ENCODE data around the gene FOXL2.

The FOXL2 gene

DNA sequence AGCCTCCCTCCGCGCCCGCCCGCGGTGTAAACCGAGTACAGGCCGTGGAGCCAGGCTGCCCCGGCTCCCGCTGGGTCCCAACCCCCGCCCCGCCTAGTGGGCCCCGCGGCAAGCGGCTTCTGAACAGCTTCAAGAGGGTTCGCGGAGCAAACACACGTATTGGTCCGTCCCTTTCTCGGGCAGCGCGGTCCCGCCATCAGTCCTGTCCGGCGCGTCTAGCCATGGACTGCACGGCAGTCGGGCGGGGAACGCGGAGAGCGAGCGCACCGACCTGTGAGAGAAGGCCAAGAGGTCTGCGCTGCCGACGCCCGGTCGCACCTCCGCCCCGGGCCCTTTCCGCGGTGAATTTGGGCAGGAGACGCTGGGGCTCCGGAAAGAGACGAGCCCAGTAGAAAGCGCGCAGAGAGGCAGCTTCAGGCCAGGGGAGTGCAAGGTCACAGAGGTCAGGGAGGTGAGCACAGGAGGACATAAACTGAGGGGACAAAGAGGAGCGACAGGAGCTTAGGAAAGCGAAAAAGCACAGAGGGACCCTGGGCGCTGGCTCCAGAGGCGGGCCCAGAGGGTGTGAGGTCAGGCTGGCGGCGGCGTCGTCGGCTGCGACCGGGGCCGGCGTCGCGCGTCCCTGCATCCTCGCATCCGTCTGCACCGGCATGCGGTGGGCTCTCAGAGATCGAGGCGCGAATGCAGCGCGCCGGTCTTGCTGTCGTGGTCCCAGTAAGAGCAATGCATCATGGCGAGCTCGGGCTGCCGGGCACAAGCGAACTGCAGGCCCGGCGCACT, 1.8 kb downstream of the FOXL2 start:
- no peak for DNase-seq

DNA sequence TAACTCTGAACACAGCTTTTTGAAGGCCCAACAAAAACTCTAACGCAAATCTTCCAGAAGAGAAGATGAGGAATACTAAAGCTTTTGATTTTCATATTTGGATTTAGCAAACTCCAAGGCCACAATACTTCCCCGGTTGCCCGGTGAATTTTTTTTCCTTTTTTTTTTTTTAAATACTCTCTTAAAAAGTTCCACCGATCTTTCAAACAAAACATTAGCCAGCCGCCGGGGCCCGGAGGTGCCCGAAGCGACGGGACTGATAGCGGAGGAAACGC, 2.3 kb downstream of the FOXL2 start:
- DNase-seq = no peak

DNA sequence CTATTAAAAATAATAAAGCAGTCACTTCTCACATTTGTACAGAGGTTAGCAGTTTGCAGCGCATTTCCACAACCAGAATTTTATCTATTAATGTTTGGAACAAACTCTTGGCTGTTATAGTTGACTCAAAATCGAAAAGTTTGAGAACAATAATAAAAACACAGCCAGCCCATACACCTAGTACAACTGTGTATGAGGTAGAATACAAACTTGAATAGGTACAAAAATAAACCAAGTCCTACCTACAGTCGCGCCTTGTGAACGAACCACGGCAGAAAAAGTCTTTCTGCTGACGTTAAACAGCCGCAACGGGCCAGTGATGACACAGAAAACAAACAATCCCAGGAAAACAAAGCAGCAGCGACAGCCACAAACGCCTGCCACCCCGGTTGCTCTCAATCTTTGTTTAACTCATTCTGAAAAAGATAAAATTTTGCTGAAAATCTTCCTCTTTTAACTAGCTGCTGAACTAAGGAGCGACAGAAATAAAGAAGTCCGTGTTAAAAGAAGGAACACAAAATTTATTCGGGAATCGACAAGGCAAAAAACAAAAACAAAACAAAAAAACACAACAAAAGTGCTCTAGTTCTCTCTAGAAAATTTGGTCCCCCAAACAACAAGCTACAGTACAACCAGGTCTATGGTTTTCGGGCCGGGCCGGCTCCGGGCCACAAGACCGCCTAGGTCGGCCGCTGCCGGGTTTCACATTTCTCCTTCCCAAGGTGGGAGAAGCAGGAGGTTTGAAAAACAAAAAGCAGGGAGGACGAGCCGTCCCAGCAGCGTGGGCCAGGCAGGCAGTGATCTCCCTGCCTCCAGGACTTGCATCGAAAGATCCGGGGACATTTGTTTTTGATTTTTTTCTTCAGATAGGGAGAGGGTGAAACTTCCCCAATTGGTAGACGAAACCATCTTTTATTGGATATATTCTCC, 2.9 kb downstream of the FOXL2 start:
- DNase-seq = no peak

DNA sequence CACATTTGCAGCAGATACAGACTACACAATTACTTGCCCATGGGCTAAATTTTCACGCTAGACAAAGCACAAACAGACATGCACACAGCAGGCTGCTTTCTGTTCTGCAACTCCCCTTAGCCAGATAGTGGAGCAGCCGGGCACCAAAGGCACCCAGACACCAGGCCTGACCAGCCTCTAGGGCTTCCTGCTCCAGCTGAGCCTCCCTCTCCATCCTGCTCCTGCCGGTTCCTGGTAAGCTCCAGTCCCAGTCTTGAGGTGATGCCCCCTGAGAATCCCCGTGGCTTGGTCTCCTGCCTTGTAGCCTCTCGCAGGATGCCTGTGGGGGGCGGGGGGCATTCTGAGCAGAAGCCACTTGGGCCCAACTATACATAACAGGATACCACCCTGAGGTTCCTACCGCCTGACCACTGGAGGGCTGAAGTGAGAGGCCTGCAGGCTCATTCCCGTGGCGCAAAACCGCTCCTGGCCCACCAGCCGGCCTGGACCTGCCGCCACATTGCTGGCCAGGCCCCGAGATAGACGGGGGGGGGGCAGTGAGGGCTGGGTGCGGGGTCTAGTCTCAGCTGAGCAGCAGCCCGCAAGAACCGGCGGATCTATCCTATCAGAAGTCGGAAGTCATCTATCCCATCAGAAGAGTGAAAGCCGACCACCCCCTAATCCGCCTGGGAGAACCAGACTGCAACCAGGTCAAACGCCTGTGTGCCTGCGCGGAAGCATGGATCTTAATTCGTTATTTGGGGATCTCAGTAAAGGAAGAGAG, 3.9 kb downstream of the FOXL2 start:
- no peak for DNase-seq

DNA sequence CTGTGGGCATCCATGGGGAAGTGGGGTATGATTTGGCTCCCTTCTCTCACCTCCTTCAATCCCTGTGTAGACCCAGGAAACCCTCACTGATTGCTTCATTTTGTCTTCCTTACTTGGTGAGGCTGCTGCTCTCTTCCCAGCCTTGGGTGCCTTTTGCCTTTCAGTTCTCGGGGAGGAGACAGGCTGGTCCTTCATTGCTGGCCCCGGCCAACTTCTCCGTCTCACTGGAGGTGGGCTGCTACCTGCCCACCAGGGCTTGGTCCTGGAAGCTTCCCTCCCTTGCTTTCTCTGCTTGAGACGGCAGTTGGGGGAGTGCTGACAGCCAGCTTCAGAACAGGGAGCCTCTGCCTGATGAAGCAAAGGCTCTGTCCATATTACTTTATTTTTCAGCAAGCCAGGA, 4.7 kb downstream of the FOXL2 start:
- no peak for DNase-seq

DNA sequence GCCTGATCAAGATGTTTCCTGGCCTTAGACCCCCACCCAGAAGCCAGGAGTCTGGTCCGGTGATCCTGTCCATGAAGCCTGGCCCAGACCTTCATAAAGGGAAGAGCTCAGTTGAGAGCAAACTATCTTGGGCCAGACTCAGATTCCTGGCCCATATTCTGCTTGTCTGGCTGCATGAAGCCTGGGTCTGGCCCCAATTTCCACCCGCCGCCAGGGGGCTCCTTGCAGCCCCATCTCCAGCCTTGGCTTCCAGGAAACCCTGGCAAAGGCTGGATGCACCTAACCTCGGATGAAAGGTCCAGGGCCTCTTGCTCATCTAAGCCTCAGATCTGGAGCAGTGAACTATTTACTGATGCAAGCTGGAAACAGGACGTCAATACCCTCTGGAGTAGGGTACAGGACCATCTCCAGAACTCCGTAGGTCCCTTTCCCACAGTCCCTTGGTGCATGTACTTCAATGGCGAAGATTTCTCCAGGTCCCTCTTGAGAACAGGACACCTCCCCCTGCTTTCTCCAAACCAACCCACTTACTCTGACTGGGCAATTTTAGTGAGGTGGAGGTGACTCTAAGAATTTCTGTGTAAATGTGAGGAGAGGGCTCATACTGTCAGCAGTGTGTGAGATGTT, 5.6 kb downstream of the FOXL2 start:
- no peak for DNase-seq

DNA sequence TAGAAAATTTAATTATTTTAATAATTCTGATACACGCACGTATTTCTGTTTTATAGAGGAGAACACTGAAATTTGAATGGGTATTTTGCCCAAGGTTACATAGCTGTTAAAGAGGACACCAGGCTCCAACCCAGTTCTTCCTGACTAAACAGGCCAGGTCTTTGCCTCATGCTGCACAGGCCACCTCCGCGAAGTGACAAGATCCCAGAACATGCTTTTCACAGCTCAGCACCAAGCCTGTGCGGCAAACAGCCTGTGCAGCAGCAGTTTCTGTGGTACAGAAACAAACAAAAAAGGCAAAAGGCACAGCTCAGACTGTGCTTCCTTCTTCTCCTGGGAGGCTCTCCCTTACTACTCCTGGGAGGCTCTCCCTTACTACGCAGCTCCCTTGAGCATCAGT, 6.5 kb downstream of the FOXL2 start:
- no peak for DNase-seq

DNA sequence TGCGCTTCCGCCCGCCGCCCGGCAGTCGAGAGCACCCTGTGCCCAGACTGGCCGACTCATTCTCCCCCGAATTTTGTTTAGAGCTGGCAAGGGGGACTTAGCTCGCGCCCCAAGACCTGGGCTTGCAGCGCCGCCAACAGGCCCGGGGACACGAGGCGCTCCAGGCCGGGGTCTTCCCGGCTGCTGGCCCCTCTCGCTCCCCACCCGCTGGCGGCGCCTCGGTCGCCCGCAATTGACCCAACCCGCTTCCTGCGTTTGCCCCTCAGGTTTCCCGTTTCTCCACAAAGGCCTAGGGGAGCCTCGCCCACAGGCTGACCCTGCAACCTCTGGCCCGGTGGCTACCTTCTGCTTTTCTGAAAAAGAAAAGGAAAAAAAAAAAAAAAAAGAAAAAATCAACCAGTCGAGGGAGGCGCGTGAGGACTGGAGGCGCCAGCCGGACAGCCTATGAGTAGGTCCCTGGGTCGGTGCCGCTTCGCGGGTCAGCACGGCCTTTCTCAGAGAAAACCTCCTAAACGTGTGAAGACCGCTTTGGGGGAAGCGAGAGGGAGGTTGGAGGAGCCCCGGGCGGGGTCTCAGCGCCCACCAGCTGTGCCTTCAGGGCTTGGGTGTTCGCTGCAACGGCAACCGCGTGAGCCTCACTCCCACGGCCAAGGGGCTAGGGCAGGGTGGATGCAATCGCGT, 7.2 kb downstream of the FOXL2 start:
- DNase-seq = no peak

DNA sequence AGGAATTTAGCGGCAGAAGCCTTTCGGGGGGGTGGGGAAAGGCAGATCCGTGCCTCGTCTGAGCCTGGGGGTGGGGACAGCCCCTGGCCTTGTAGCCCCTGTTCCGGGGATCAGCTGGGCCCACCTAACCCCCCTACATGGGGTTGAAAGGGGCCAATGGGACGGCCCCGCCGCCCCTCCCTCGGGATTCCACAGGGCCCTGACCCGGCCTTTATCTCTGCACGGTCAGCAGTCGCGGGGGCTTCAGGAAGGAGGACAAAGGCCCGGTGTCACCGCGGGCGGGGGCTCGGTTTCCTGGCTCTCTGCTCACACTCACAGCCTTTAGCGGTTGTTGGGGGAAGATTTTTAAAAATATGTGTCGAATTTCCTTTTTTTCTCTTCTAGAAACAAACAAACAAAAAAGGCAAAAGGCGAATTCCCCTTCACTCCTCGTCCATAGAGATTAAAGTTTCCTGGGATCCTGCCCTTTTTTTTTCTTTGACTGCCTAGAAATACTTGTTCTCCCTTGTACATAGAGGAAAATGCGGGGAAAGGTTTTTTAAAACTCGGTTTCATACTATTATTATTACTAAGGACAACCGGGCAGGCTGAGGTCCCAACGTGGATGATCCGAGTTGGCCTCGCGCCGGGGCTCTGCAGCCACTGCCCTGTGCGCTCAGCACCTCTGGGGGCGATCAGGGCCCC, 7.9 kb downstream of the FOXL2 start:
- no peak for DNase-seq

DNA sequence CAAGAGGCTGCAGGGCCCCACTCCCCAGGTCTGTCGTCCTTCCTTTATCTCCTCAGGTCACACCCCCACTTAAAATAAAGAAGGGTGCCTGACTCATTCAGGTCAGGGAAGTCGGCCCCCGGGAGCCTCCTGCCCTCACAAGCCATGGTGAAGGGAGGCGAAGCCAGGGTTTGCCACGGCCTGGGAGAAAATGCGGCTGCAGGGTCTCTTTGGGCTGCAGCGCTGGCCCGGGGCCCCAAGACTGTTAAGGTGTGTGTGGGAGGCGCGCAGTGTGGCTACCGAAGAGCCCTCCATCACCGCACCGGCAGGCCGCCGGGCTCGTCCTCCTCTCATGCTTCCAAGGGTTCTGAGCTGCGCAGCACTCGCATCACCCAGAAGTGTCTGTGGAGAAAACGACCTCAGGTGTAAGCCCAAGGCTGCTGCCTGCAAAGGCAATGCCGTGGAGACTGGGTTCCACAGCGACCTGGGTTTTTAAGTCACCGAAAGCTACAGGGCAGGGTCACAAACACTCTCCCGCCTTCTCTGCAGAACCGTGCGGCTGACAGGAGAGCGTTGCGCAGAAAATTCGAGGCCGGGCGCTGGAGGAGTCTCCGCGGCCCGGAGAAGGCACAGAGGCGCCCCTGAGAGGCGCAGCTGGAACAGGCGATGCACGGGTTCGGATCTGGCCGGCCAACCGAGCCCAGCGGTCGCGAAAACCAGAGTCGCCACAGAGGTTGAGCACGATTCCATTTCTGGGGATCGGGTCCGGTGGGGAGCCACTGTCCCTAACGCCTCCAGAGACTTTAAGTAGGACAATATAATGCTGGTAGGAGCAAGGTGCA, 8.7 kb downstream of the FOXL2 start:
- DNase-seq = no peak

DNA sequence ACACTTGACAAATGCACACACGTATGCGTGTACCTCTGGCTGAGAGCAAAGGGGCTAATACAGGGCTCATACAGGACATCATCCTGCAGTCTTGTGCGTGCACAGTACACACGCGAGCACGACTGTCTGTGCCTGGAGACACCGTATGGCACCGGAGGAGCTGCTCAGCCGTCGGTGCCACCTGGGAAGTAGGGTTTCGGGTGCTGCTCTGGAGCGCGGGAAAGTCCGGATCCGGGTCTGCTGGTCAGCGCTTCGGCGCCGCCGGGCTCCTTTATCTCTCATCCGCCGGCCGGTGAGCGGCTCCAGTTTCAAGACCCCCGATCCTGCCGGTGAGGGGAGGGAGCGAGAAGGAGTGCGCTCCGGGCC, 9.3 kb downstream of the FOXL2 start:
- no peak for DNase-seq

DNA sequence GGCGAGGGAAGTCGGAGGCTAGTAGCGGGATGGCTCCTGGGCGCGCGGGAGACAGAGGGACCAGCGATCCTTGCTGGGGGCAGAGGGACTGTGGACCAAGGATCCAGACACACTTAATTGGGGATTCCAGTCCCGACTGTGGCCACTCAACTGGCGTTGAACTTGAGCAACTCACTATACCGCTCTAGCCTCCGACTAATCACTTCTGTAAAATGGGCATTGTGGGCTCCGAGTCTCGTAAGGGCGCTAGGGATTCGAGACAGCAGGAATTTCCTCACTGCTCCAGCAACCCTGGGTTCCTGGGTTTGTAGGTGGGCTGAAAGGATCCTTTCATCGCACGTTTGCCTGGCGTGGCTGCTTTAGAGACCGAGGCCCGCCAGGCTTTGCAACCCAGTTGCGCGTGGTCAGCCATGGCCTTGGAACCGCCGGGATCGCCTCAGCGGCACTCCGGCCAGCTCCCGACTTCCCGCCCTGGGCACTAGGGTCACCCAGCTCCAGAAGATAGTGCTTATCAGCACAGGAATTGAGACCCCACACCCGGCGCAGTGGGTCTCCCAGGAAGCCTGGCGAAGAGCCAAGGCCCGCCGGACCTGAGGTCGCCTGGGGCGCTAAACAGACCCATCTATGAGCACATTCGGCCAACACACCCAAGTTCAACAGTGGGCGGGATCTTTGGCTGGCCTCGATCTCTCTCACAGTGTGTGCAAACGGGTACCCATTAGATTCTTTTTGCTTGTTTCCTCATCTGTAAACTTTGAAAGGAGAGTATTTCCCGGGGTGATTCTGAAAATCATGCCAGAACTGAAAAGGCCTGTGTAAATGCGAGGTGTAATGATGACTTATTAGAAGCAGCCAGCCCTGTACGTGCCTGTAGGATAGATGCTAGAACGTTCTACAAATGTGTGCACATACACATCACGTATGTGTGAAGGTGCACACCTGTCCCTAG, 9.9 kb downstream of the FOXL2 start:
- no peak for DNase-seq

DNA sequence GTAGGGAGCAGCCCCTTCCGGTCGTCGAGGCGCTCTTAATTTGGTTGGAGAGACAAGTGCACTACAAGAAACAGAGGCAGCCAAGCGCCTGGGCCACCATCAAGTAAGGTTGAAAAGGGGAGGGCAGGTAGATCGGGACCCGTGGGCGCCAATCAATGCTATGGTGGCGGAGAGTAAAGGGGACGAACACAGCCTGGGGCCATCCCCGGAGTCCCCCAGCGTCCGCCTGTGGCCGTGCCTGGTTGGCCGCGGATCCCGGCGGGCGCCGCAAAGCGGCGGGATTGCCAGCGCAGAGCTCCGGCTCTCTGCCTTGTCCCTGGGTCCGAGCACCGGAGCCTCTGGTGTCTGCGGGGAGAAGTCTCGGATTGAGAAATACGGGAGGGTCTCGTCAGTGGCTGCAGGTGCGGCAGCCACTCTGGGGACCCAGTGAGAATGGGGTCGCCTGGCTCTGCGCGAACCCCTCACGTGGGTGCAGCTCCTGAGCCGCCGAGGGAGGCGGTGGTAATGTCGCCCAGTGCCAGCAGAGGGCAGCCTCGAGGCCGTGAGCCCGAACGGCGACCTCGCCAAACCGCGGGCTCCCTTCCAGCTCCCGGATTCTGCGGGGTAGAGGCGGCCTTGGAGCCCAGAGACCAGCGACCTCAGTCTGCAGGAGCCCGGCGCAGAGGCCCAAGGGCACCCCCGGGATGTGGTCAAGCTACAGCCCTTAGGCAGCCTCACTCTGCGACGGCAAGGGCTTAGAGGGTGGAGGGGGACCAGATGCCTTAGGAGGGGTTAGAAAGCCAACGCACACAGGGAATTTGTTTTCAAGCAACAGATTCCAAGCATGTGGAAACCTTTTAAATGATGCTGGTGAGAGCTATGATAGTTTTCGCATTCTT, 10.8 kb downstream of the FOXL2 start:
- peak; percentile 69 for DNase-seq

DNA sequence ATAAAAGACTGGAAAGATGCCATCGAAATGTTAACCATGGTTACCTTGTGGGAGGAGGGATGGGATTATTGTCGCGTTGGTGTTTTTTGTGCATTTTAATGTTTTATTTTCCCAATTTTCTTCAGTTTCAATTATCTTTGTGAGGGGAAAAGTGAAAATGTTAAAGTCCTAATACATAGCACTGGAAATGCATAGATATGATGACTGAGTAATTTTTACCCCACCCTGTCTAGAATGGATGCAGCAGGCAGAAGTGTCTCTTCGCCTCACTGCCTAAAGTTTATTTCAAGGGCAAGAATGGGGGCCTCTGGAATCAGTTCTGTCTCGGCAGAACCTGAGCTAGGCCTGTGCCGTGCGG, 11.5 kb downstream of the FOXL2 start:
- no peak for DNase-seq

DNA sequence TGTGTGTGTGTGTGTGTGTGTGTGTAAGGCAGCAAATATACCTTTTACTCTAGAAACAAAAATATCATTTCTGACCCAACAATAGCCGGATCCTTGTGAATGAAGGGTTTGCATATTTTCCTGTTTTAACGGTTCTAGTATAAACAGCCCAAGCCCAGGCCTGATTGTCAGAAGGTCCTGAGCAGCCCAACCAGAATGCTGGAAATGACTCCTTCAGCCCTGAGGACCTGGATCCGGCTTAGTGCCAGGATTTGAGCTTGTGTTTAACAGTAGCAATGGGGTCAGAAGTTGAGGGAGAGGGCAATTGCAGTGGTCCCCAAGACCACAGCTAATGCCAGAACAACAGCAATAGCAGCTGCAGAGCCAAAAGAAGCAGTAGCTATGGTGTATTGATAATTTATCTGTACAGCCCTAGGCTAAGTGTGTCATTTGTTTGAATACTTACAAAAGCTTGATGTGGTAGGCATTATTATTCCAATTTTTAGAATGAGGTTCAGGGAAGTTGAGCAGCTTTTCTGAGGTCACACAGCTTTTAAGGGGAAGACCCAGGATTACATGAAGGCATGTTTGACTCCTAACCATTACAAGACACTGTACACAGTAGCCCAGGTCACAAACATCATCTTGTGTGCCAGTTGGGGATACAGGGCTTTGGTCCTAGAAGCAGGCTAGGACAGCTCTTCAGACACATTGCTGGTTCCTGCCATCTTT, 12.8 kb downstream of the FOXL2 start:
- no peak for DNase-seq

DNA sequence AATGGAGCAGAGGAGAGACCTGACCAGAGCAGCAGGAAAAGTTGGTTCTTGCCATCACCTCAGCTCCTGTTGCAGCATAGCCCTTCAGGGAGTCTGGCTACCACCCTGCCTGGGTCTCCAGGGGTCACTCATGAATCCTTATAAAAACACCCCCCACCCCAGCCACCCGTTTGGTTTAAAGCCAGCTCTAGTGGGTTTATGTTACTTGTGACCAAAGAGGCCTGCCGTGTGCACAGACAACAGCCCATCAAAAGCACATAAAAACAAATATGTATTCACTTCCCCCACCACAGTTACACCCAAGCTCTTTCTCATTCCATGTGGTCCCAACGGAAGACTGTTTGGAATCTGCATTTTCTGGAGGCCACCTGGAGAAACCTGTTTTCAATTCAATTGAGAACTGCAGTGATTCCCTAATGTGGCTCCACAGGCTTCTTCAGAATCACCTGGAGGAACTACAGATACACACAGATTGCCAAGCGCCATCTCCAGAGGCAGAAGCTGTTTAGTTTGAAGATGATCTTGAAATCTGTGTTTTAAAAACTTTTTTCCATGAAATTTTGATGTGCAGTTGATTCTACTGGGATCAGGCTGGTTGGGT, 13.8 kb downstream of the FOXL2 start:
- DNase-seq = no peak

DNA sequence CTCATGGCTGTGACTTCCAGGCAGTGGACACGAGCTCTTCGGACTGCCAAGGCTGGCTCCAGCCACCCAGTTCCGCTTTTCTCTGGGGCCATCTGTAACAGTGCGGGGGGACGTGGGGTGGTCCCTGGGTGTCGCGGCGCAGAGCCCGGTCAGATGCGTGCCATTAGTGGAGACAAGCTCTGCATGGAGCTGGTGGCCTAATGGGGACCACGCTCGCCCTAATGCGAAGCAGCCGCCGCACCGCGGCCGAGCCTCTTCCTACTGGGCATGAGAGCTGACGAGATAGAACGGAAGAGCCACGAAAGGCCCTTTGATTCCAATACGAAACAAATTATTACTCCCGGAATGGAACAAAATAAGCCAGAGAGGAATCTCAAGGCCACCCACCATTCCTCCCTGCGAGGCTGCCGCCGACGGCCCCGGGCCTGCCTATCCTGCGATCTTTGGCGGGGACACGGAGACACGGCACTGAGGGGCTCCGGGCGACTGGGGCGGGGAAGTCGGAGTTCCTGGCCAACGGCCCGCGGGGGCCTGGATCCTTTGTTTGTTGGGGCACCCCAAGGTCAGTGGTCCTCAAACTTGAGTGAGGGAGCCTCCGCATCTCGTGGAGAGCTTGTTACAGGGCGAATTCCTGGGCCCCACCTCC, 18.1 kb downstream of the FOXL2 start:
- DNase-seq = no peak
